D721Med (cell line): ENCODE data around the gene HNF4A.

Source experiments
- DNase-seq: peaks from one replicate; pipeline ENCODE4 v3.0.0; 2011; ENCODE audit warnings: low spot score; ENCODE audit not compliant: insufficient read length
- FAIRE-seq: peaks from 2 replicates; lab custom pipeline; 2011; peaks lifted over from hg19 to GRCh38; lab: Jason Lieb, UNC
- TF ChIP-seq, protein P1 (sequence below): IDR thresholded peaks from 2 replicates; pipeline ENCODE4 v1.5.1; 2012; ENCODE audit warnings: mild to moderate bottlenecking, control low read depth; ENCODE audit not compliant: insufficient read depth; ENCODE audit errors: missing control alignments

HNF4A gene

GRCh38 chr20:44431502-44432234 is 76.2 kb downstream of the HNF4A start:
- no peak for DNase-seq
- FAIRE-seq = no peak
- TF ChIP-seq, protein P1, sequence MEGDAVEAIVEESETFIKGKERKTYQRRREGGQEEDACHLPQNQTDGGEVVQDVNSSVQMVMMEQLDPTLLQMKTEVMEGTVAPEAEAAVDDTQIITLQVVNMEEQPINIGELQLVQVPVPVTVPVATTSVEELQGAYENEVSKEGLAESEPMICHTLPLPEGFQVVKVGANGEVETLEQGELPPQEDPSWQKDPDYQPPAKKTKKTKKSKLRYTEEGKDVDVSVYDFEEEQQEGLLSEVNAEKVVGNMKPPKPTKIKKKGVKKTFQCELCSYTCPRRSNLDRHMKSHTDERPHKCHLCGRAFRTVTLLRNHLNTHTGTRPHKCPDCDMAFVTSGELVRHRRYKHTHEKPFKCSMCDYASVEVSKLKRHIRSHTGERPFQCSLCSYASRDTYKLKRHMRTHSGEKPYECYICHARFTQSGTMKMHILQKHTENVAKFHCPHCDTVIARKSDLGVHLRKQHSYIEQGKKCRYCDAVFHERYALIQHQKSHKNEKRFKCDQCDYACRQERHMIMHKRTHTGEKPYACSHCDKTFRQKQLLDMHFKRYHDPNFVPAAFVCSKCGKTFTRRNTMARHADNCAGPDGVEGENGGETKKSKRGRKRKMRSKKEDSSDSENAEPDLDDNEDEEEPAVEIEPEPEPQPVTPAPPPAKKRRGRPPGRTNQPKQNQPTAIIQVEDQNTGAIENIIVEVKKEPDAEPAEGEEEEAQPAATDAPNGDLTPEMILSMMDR = no peak

GRCh38 chr20:44432618-44433577 is 77.4 kb downstream of the HNF4A start:
- TF ChIP-seq, protein P1 = no peak
- FAIRE-seq (no peak), DNase-seq (no peak)

GRCh38 chr20:44433751-44434538 is 78.4 kb downstream of the HNF4A start:
- DNase-seq (no peak), FAIRE-seq (no peak)
- TF ChIP-seq, protein P1 = no peak

GRCh38 chr20:44435630-44436335 is 80.3 kb downstream of the HNF4A start:
- no peak for FAIRE-seq
- TF ChIP-seq, protein P1 = no peak

GRCh38 chr20:44436393-44436792 is 80.9 kb downstream of the HNF4A start:
- TF ChIP-seq, protein P1 = no peak
- DNase-seq (no peak), FAIRE-seq (no peak)

More at GRCh38 chr20:44435630-44436335, 80.3 kb downstream of the HNF4A start:
- DNase-seq = no peak

DNA sequence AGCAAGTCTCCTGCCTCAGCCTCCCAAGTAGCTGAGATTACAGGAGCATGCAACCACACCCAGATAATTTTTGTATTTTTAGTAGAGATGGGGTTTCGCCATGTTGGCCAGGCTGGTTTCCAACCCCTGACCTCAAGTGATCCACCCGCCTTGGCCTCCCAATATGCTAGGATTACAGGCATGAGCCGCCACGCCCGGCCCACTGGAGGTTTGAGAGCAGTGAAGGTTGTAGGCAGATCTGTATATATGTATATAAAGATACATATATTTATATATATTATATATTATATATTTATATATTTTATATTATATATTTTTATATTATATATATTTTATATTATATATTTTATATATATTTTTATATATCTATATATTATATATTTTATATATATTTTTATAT is 82.0 kb downstream of the HNF4A start:
- DNase-seq (no peak), FAIRE-seq (no peak)
- TF ChIP-seq, protein P1 = no peak
